Trophoblast cell (in vitro differentiated cells and primary cell): ENCODE measurements around the gene HGFAC.

Experiments used
- DNase-seq, 2 donors: peaks; one replicate each; pipeline ENCODE4 v3.0.0-alpha.2; 2016
- H2AFZ ChIP-seq: 2 replicates; pipeline ENCODE4 v1.6.1; 2013; ENCODE audit warnings: low read length, moderate library complexity, mild to moderate bottlenecking; ENCODE audit not compliant: insufficient read depth, poor library complexity
- H2AK5ac ChIP-seq: 2 replicates; pipeline ENCODE4 v1.6.1; 2013; ENCODE audit warnings: mild to moderate bottlenecking, low read length
- H2BK120ac ChIP-seq: 2 replicates; pipeline ENCODE4 v1.6.1; 2013; ENCODE audit warnings: low read length, mild to moderate bottlenecking, moderate library complexity; ENCODE audit not compliant: insufficient read depth, poor library complexity
- H2BK12ac ChIP-seq: 2 replicates; pipeline ENCODE4 v1.6.1; 2013; ENCODE audit warnings: mild to moderate bottlenecking, low read length, moderate library complexity
- H2BK5ac ChIP-seq: 2 replicates; pipeline ENCODE4 v1.6.1; 2013; ENCODE audit warnings: low read length, low read depth, moderate library complexity, mild to moderate bottlenecking; ENCODE audit not compliant: poor library complexity
- H3K14ac ChIP-seq: 2 replicates; pipeline ENCODE4 v1.6.1; 2013; ENCODE audit warnings: mild to moderate bottlenecking, low read length
- H3K18ac ChIP-seq: 2 replicates; pipeline ENCODE4 v1.6.1; 2013; ENCODE audit warnings: mild to moderate bottlenecking, low read length
- H3K23ac ChIP-seq: 2 replicates; pipeline ENCODE4 v1.6.1; 2013; ENCODE audit warnings: low read length
- H3K27ac ChIP-seq: 2 replicates; pipeline ENCODE4 v1.5.1; 2013; ENCODE audit warnings: low read depth, mild to moderate bottlenecking, inconsistent platforms, low read length, moderate library complexity
- H3K27me3 ChIP-seq: 2 replicates; pipeline ENCODE4 v1.6.1; 2013; ENCODE audit warnings: inconsistent platforms, mild to moderate bottlenecking, low read length, moderate library complexity; ENCODE audit not compliant: insufficient read depth
- H3K36me3 ChIP-seq, 2 experiments: 1 replicate in 1 of 2; 2 replicates in 1 of 2; pipeline ENCODE4 v1.6.1; 2013; ENCODE audit warnings: low read length in 2 of 2, mild to moderate bottlenecking in 2 of 2, moderate library complexity in 1 of 2; ENCODE audit not compliant: insufficient read depth in 2 of 2, control insufficient read depth in 1 of 2
- H3K4ac ChIP-seq: 2 replicates; pipeline ENCODE4 v1.6.1; 2013; ENCODE audit warnings: low read depth, mild to moderate bottlenecking, low read length, moderate library complexity
- H3K4me1 ChIP-seq, 2 experiments: 1 replicate in 1 of 2; 2 replicates in 1 of 2; pipeline ENCODE4 v1.6.1; 2013; ENCODE audit warnings: low read length in 2 of 2, mild to moderate bottlenecking in 2 of 2, moderate library complexity in 1 of 2; ENCODE audit not compliant: insufficient read depth in 2 of 2, control insufficient read depth in 1 of 2
- H3K4me2 ChIP-seq: 2 replicates; pipeline ENCODE4 v1.6.1; 2013; ENCODE audit warnings: inconsistent platforms, mild to moderate bottlenecking, low read length, moderate library complexity
- H3K4me3 ChIP-seq: 2 replicates; pipeline ENCODE4 v1.5.1; 2013; ENCODE audit warnings: mild to moderate bottlenecking, low read depth, low read length, inconsistent platforms
- H3K79me1 ChIP-seq: one replicate; pipeline ENCODE4 v1.6.1; 2013; ENCODE audit warnings: low read length
- H3K79me2 ChIP-seq: 2 replicates; pipeline ENCODE4 v1.6.1; 2013; ENCODE audit warnings: low read length, mild to moderate bottlenecking; ENCODE audit not compliant: control insufficient read depth, insufficient read depth, poor library complexity
- H3K9ac ChIP-seq: 2 replicates; pipeline ENCODE4 v1.6.1; 2013; ENCODE audit warnings: mild to moderate bottlenecking, low read length
- H3K9me3 ChIP-seq: 2 replicates; pipeline ENCODE4 v1.6.1; 2013; ENCODE audit warnings: low read depth, mild to moderate bottlenecking, control low read depth, inconsistent platforms, low read length; ENCODE audit not compliant: insufficient read depth
- H4K12ac ChIP-seq: 2 replicates; pipeline ENCODE4 v1.6.1; 2013; ENCODE audit warnings: low read depth, mild to moderate bottlenecking, low read length, moderate library complexity
- H4K8ac ChIP-seq: 2 replicates; pipeline ENCODE4 v1.6.1; 2013; ENCODE audit warnings: low read depth, mild to moderate bottlenecking, low read length, moderate library complexity
- H4K91ac ChIP-seq: one replicate; pipeline ENCODE4 v1.6.1; 2013; ENCODE audit warnings: low read depth, mild to moderate bottlenecking, low read length, moderate library complexity
- whole genome bisulfite sequencing: extraction: QIAGEN DNeasy Blood & Tissue Kit; methylation state at CpG from one replicate; pipeline ENCODE4 v1.1.7; 2013; ENCODE audit warnings: missing lambda C conversion rate; ENCODE audit not compliant: insufficient read length, insufficient coverage; ENCODE audit errors: extremely low coverage; 5-methylcytosine and 5-hydroxymethylcytosine counted together

The HGFAC gene

GRCh38 chr4:3478446-3479357 lies 36.9 kb downstream of the HGFAC start:
- Histone ChIP-seq H2BK12ac (no peak overlapping the region), H2AFZ (no peak overlapping the region), H3K9ac (no peak overlapping the region), H3K27me3 (no peaks in the 10 kb centered on the region), H3K4me1 (peaks cover 3 to 6% of the 10 kb centered on the region in 2 experiments), H3K4ac (no peak overlapping the region), H4K91ac (no peak overlapping the region), H3K36me3 (no peaks in the 10 kb centered on the region), H3K79me2 (no peaks in the 10 kb centered on the region), H3K4me2 (no peak overlapping the region), H3K14ac (no peak overlapping the region), H3K18ac (no peak overlapping the region), H3K23ac (no peak overlapping the region), H3K27ac (no peak overlapping the region), H3K9me3 (peaks cover 3% of the 10 kb centered on the region), H2BK120ac (no peak overlapping the region), H4K8ac (no peak overlapping the region), H3K4me3 (no peak overlapping the region), H3K79me1 (no peaks in the 10 kb centered on the region), H2BK5ac (no peak overlapping the region), H4K12ac (no peak overlapping the region), H2AK5ac (no peak overlapping the region)
- no peak for DNase-seq
- WGBS = no CpG with 5 or more reads among the region's 35 CpGs

GRCh38 chr4:3479358-3480101 lies 37.8 kb downstream of the HGFAC start:
- peak overlapping the region; percentile 10 for H3K4me3 ChIP-seq
- no peak overlapping the region for H3K23ac ChIP-seq
- H3K4me1 ChIP-seq = peaks cover 3 to 11% of the 10 kb centered on the region in 2 experiments
- H3K36me3 ChIP-seq = no peaks in the 10 kb centered on the region
- DNase-seq = no peak
- H3K14ac ChIP-seq = no peak overlapping the region
- no peak overlapping the region for H3K18ac ChIP-seq
- H4K12ac ChIP-seq = no peak overlapping the region
- H3K79me2 ChIP-seq = no peaks in the 10 kb centered on the region
- no peak overlapping the region for H2BK5ac ChIP-seq
- no peaks in the 10 kb centered on the region for H3K27me3 ChIP-seq
- no peak overlapping the region for H2AFZ ChIP-seq
- no peak overlapping the region for H2BK120ac ChIP-seq
- no peak overlapping the region for H2BK12ac ChIP-seq
- no peak overlapping the region for H3K4me2 ChIP-seq
- H3K79me1 ChIP-seq = no peaks in the 10 kb centered on the region
- H4K91ac ChIP-seq = no peak overlapping the region
- H4K8ac ChIP-seq = no peak overlapping the region
- peaks cover 7% of the 10 kb centered on the region for H3K9me3 ChIP-seq
- no peak overlapping the region for H3K9ac ChIP-seq
- H3K27ac ChIP-seq = no peak overlapping the region
- no peak overlapping the region for H3K4ac ChIP-seq
- no peak overlapping the region for H2AK5ac ChIP-seq
- WGBS = no CpG with 5 or more reads among the region's 25 CpGs

GRCh38 chr4:3480528-3481112 lies 38.9 kb downstream of the HGFAC start:
- H3K9me3 ChIP-seq = peaks cover 7% of the 10 kb centered on the region
- WGBS = no CpG with 5 or more reads among the region's 17 CpGs

DNA sequence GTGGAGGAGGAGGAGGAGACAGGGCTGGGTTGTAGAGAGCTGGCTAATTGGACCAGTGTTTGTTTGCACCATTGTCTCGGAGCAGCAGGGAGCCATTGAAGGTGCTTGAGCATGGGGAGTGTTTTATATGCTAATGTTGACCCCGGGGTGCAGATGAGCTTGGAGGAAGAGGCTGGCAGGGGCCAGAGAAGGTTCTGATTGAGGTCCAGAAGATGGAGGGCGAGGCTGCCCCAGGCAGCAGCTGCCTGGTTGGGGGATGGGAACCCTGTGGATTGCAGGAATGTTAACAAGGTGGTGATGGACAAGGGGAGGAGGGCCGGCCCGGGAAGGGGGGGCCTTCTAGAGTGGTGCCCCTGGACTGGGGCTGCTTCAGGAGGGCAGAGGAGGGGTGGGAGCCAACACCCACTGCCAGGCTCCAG lies 39.4 kb downstream of the HGFAC start:
- no peak overlapping the region for H4K8ac ChIP-seq
- no peaks in the 10 kb centered on the region for H3K79me2 ChIP-seq
- no peaks in the 10 kb centered on the region for H3K27me3 ChIP-seq
- no peak for DNase-seq
- no peak overlapping the region for H3K4ac ChIP-seq
- peaks cover 17 to 25% of the 10 kb centered on the region in 2 experiments for H3K4me1 ChIP-seq
- H4K12ac ChIP-seq = no peak overlapping the region
- no peak overlapping the region for H3K4me3 ChIP-seq
- no peak overlapping the region for H2BK5ac ChIP-seq
- WGBS = no CpG with 5 or more reads among the region's 5 CpGs
- H2BK120ac ChIP-seq = no peak overlapping the region
- no peak overlapping the region for H2AFZ ChIP-seq
- H2AK5ac ChIP-seq = no peak overlapping the region
- H4K91ac ChIP-seq = no peak overlapping the region
- no peak overlapping the region for H3K23ac ChIP-seq
- H3K4me2 ChIP-seq = no peak overlapping the region
- no peaks in the 10 kb centered on the region for H3K79me1 ChIP-seq
- H3K18ac ChIP-seq = no peak overlapping the region
- H3K27ac ChIP-seq = no peak overlapping the region
- no peak overlapping the region for H3K9ac ChIP-seq
- peaks cover 7% of the 10 kb centered on the region for H3K9me3 ChIP-seq
- H3K14ac ChIP-seq = no peak overlapping the region
- no peaks in the 10 kb centered on the region for H3K36me3 ChIP-seq
- no peak overlapping the region for H2BK12ac ChIP-seq

More at GRCh38 chr4:3480528-3481112, 38.9 kb downstream of the HGFAC start:
- Histone ChIP-seq H4K91ac (no peak overlapping the region), H2BK120ac (no peak overlapping the region), H3K4me3 (no peak overlapping the region), H2AK5ac (no peak overlapping the region), H4K12ac (no peak overlapping the region), H3K79me2 (no peaks in the 10 kb centered on the region), H2BK5ac (no peak overlapping the region), H3K18ac (no peak overlapping the region), H4K8ac (no peak overlapping the region), H3K14ac (no peak overlapping the region), H3K4ac (no peak overlapping the region), H3K23ac (no peak overlapping the region), H3K4me2 (no peak overlapping the region), H2AFZ (no peak overlapping the region), H3K79me1 (no peaks in the 10 kb centered on the region), H3K9ac (no peak overlapping the region), H3K4me1 (peaks cover 14 to 22% of the 10 kb centered on the region in 2 experiments), H3K27me3 (no peaks in the 10 kb centered on the region), H3K36me3 (no peaks in the 10 kb centered on the region), H2BK12ac (no peak overlapping the region), H3K27ac (no peak overlapping the region)
- peak; percentile 40 to 71 for DNase-seq
